Measurements from ENCODE around the gene ITIH4.
A peak's percentile ranks its signal among the peaks of the same experiment; 100 is the strongest.

Gene ITIH4

DNA sequence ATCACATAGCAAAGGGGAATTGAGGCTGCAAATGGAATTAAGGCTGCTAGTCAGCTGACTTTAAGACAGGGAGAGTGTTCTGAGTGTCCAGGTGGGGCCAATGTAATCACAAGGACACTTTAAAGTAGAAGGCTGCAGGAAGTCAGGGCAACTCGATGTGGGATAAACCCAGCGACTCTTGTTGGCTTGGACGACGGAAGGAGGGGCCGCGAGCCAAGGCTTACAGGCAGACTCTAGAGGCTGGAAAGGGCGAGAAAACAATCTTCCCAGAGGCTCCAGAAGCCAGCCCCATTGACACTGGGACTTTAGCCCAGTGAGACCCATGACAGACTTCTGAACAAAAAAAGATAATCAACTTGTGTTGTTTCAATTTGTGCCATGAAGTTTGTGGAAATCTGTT lies 17.3 kb upstream of the ITIH4 start:
- no peak for DNase-seq

DNA sequence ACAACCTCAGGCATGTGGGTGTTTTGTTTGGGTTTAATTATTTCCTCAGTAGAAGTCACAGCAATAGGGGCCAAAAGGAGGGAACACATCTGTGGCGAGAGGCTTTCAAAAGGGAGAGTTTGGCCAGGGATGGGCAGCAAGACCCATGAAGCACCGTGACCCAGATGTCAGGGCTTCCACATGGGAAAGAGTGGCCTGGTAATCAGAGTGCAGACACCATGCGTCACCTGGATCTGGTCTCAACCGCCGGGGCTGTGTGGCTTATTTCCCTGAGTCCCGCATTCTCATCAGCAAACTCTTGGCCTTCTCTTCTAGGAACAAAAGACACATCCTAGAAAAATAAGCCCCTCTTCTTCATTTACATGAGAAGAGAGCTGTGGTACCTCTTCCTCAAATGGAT lies 16.8 kb upstream of the ITIH4 start:
- DNase-seq: no peak

GRCh38 chr3:52846432-52846965 lies 16.0 kb upstream of the ITIH4 start:
- DNase-seq: no peak

DNA sequence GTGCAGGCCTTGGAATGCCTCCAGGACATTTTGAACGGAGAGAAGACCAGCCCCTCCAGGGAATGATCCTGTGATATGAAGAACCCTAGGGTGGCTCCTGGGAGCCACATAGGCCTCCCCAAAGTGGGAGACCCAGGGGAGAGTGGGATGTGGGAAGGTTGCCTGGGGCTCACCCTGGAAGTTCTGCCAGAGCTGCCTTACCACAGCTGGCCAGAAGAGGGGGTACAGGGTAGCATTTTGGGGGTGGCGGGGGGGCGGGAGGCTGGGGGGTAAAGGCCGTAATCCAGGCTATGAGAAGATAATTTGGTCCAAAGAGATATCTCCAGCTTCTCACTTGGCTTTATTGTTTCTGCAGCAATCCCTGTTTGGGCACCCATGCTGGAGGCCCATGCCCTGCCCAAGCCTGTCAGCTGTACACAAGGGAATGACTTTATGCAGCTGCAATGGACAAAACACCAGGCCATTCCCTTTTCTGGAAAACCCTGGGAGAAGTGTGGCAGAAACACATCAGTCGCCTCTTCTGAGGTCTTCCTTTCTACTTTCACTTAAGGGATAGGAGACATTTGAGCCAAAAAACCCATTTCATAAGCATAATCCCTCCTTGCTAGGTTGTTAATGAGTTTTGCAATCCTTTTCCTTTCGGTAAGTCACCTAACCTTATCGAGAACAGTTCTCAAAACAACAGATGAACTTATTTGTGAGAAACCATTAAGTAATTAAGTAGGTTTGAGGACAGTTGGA lies 15.4 kb upstream of the ITIH4 start:
- DNase-seq: peak; percentile 57

DNA sequence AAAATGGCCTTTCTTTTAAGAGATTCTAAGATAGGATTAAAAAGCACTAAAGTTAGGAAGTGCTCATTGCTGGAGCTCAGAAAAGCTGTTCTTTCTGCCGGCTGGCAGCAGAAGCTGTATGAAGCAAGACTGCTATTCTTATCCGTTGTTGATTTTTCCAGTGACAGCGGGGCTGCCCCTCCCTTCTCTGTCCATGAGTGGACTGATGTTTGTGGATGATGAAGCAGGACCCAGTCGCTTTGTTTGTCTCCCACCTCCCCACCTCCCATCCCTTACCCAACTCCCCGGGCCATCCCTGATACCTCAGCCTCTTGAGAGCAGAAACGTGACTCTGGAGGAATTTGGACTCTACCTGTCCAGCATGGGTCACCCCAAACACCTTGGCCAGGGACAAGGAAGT lies 14.7 kb upstream of the ITIH4 start:
- DNase-seq: no peak

DNA sequence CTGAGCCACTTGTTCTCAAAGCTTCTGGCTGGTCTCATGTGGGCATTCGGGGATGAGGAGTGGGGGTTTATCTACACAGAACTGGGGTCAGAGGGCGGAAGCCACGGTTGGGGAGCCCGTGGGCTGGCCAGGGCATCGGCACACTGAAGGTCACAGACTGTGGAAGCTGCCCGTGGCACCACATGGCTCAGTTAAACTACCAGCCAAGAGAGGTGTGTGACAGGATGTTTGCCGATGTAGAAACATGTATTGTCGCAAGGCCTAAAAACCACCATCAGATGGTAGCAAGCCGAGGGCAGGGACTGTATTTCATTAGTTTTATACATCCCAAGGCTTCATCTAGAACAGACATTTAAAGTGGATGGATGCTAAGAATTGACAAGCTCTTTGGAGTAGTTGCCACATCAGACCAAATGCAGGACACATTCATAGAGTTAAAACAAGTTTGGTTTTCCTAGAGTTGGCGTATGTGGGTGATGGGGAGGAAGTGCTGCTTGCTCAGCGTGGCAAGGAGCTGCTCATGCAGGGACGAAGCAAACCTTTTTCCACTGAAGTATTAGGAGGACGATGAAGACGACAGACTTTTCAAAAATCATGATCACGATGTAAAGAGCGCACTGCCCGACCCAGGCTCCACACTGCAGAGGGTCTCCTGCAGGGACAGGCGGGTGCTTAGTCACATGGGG lies 14.0 kb upstream of the ITIH4 start:
- DNase-seq: no peak

GRCh38 chr3:52843881-52844280 lies 13.4 kb upstream of the ITIH4 start:
- DNase-seq: no peak

GRCh38 chr3:52843108-52843865 lies 12.8 kb upstream of the ITIH4 start:
- no peak for DNase-seq

- no peak for DNase-seq
Measured at GRCh38 chr3:52842424-52842823, 12.0 kb upstream of the ITIH4 start.

DNA sequence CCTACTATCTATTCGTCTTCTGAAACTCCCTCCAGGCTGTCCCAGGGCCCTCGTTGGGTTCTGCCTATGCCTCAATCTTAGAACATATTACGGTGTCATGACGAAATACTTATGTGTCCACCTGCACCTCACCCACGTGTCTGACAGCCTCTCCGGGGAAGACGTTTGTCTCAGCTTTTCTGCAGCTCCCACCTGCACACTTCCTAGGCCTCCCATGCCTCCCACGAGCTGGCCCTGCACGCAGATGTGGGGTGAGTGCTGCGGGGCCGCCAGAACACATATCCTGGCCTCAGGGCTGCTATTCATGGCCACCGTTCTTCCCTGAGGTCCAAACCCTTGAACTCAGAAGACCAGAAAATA lies 11.5 kb upstream of the ITIH4 start:
- no peak for DNase-seq

GRCh38 chr3:52841211-52841980 lies 10.9 kb upstream of the ITIH4 start:
- no peak for DNase-seq

DNA sequence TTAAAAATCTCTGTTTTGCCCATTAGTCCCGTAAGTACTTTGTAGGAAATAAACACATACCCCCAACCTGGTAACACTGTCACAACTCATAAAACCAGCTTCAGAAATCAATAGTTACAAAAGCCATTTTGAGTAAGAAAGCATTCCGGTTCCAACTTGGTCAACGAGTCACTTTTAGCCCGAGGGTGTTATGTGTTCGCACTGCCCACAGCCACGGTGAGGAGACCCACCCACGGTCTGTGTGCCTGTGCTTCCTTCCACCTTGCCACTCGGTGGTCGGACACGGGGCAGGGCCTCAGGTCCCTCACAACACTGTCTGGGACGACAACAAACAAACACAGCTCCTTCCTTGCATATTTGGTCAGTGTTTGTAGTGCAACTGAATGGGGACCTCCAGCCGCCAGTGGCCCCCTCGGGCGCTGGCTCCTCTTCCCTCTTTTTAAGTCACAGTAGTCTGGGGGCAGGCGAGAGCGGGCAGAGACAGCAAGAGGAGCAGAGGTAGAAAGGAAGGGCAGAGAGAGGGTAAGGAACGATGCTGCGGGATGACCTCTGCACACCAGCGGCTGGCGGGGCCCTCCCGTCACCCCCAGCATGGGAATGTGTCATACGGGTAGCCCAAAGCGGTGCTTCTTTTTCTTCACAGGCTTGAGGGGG lies 9.5 kb upstream of the ITIH4 start:
- DNase-seq: no peak

DNA sequence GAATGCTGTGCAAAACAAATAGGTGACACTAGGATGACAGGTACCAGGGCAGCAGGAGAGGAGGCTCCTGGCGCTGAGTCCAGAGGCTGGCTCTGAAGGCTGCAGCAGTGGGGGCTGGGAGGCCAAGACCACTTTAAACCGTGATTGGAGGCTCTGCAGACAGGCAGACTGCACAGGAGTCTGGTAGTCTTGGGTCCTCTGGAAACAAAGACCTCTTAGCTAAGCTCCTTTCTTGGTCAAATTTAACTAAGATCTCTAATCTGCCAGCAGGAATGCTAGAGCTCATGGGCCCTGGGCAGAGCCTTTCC lies 8.8 kb upstream of the ITIH4 start:
- no peak for DNase-seq

- no peak for DNase-seq
Measured at GRCh38 chr3:52838561-52839267, 8.2 kb upstream of the ITIH4 start.

GRCh38 chr3:52836986-52837385 lies 6.5 kb upstream of the ITIH4 start:
- no peak for DNase-seq

DNA sequence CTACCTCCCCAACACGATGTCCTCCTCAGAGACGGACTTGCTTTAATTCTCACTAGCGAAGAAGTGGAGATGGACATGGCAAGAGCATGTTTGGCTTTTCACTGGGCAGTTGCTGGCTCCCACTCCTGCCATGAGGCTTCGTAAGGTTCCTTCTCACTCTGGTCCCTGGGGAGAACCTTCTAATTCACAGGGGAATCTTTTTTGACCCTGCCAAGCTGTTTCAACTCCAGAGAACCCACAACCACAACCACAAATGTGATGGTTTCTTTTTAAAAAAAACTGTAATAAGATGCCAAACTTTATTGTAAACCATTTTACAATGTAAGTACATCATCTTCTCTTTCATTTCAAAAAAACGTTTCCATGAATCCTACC lies 6.0 kb upstream of the ITIH4 start:
- DNase-seq: no peak

DNA sequence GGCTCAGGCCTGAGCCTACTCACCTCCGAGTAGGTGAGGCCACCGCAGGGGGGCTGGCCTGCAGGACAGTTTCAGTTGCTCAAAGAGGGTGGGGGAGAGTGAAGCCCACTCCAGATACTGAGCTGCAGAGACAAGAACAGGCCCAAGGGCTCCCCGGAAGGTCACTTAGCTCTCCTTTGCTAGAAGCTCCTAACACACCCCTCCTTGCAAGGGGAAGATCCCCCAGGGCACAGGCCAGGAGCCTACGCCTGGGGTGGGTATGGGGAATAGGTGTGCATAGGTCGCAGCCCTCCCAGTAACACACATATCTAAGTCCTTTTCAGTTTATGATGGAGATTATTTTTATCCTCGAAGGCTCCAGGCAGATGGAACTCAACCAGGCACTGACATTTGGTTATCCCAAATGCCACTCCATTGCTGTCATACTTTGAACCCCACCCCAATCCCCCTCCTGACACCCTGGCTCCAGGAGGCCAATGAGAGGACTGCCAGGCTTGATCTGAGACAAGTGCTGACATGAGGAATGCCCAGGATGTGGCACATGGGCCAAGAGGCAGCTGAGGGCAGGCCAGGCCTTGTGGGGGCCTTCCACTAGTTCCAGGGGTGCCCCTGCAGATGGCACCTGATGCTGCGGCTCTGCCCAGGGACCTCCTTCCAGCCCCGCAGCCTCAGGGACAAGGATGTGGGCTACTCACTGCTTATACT lies 5.4 kb upstream of the ITIH4 start:
- DNase-seq: no peak

- no peak for DNase-seq
Measured at GRCh38 chr3:52834871-52835501, 4.5 kb upstream of the ITIH4 start, which contains the start of gene MUSTN1. Gene MUSTN1, minus strand, starts transcription at chr3:52835019. Its CDS starts 71 bp downstream, at chr3:52834948.

- no peak for DNase-seq
Measured at GRCh38 chr3:52833202-52833601, 2.7 kb upstream of the ITIH4 start.

DNA sequence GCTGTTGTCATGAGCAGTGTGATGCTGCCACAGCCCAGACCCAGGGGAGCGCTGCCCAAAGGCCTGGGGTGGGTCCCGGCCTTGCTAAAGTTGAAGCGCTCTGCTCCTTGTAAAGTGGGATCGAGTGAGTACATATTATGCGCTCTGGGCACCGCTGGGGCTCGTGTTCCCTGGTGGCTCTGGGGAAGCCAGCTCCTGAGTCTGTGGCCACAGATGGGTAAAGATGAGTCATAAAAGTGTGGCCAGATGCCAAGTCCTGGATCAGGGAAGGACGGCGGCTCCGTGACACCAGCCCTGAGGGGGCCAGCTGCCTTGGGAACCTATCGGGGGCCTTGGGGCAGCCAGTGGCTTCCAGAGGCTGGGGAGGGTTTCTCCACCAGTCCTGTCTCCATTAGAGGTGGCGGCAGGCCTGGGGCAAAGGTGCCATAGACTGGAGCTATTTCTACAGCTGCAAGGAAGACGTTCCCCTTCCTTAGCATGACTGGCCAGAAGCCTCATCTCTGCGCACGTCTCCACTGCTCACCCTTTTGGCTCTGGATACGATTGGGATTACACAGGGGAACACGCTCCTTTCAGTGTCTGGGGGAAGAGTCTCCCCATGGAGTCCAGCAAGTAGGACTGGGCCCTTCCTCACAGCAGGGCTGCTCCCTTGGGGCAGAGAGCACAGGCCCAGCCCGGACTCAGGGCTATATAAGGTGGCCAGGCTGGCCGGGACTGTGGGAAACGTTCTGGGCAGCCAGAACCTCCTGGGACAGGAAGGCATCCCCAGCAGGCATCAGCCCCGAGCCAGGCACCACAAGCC lies 1.2 kb upstream of the ITIH4 start:
- DNase-seq: peak; percentile 59

All from 8988T (cell line).